Ishikawa (cell line): ENCODE results near the gene SEC31A.

ENCODE experiments used
- CREB1 ChIP-seq: IDR thresholded peaks from 2 replicates; pipeline ENCODE4 v1.6.1; 2012; ENCODE audit warnings: low read depth
- EGR1 ChIP-seq: IDR thresholded peaks from 2 replicates; pipeline ENCODE4 v1.6.1; 2012
- FOXM1 ChIP-seq: IDR thresholded peaks from 2 replicates; pipeline ENCODE4 v1.6.1; 2012; ENCODE audit warnings: low read depth, borderline replicate concordance
- NFIC ChIP-seq: IDR thresholded peaks from 2 replicates; pipeline ENCODE4 v1.6.1; 2012
- RAD21 ChIP-seq: IDR thresholded peaks from 2 replicates; pipeline ENCODE4 v1.6.1; 2012; ENCODE audit warnings: low read depth
- TAF1 ChIP-seq: IDR thresholded peaks from 2 replicates; pipeline ENCODE4 v1.6.1; 2012; ENCODE audit warnings: low read depth, mild to moderate bottlenecking
- TCF12 ChIP-seq: IDR thresholded peaks from 2 replicates; pipeline ENCODE4 v1.6.1; 2012; ENCODE audit warnings: low read depth
- TEAD4 ChIP-seq: IDR thresholded peaks from 2 replicates; pipeline ENCODE4 v1.6.1; 2012
- YY1 ChIP-seq: IDR thresholded peaks from 2 replicates; pipeline ENCODE4 v1.6.1; 2012; ENCODE audit warnings: low read depth
- ZBTB7A ChIP-seq: IDR thresholded peaks from 2 replicates; pipeline ENCODE4 v1.6.1; 2012; ENCODE audit warnings: low read depth
- TF ChIP-seq, protein P1 (sequence below): IDR thresholded peaks from 2 replicates; pipeline ENCODE4 v1.6.1; 2012; ENCODE audit warnings: low read depth, mild to moderate bottlenecking
- TF ChIP-seq, protein P2 (sequence below): IDR thresholded peaks from 2 replicates; pipeline ENCODE4 v1.6.1; 2012

DNA sequence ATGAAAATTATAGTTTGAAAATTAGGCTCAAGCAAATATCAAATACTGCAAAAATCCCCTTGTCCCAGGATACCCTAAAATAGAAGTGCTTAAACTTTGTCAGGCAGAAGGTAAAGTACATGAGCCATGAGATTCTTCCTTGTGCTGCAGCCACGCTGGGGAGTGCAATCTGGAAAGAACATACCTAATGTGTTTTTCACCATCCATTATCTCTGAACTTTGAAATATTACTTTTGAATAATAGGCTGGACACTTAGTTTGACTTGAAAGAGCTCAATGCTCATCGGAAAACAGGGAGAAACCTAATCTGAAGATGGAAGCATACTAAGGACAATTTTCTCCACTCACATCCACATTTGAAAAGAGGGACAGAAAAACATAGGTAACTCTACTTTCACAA, 28.4 kb upstream of the SEC31A start:
- TF ChIP-seq, protein P1, sequence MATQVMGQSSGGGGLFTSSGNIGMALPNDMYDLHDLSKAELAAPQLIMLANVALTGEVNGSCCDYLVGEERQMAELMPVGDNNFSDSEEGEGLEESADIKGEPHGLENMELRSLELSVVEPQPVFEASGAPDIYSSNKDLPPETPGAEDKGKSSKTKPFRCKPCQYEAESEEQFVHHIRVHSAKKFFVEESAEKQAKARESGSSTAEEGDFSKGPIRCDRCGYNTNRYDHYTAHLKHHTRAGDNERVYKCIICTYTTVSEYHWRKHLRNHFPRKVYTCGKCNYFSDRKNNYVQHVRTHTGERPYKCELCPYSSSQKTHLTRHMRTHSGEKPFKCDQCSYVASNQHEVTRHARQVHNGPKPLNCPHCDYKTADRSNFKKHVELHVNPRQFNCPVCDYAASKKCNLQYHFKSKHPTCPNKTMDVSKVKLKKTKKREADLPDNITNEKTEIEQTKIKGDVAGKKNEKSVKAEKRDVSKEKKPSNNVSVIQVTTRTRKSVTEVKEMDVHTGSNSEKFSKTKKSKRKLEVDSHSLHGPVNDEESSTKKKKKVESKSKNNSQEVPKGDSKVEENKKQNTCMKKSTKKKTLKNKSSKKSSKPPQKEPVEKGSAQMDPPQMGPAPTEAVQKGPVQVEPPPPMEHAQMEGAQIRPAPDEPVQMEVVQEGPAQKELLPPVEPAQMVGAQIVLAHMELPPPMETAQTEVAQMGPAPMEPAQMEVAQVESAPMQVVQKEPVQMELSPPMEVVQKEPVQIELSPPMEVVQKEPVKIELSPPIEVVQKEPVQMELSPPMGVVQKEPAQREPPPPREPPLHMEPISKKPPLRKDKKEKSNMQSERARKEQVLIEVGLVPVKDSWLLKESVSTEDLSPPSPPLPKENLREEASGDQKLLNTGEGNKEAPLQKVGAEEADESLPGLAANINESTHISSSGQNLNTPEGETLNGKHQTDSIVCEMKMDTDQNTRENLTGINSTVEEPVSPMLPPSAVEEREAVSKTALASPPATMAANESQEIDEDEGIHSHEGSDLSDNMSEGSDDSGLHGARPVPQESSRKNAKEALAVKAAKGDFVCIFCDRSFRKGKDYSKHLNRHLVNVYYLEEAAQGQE: no peak
- TF ChIP-seq NFIC (no peak), RAD21 (no peak), FOXM1 (no peak), EGR1 (no peak), YY1 (no peak), TAF1 (no peak), TCF12 (no peak), CREB1 (no peak), ZBTB7A (no peak), TEAD4 (no peak)
- TF ChIP-seq, protein P2, sequence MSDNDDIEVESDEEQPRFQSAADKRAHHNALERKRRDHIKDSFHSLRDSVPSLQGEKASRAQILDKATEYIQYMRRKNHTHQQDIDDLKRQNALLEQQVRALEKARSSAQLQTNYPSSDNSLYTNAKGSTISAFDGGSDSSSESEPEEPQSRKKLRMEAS: no peak
